ENCODE measurements around the gene GCSH. TPM values are rescaled to one million over a fixed set of nuclear protein-coding genes. Genes with fewer than 3 reads are reported as not detected.

Gene GCSH
- total RNA-seq, 1 donor from 2014 or later, result 27.0 TPM

DNA sequence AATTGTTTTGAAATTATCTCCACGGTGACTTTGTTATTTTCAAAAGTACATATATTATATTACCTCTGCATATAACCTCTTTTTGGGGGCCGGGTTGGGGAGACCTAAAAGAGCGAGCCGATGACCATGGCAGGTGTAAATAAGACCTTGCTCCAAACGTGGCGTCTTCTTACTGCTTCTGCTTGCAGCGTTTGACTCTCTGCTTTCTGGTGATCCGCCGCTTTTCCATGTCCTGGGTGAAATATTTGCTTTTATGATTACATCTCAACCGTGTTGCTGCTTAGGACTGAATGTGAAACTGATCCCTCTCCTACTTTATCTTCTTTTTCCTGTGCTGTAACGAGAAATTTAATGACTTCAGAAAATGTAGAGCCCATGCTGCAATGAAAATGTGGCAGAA is 42.4 kb downstream of the GCSH start:
- Histone ChIP-seq H3K36me3 (no peaks in the 10 kb centered on the region), H3K9me3 (no peaks in the 10 kb centered on the region), H3K4me1 (no peaks in the 10 kb centered on the region), H3K27me3 (no peaks in the 10 kb centered on the region), H3K4me3 (no peak overlapping the region), H3K27ac (no peak overlapping the region)
- TF ChIP-seq POLR2A (IDR thresholded peaks at IDR 0.05), result no peak
- TF ChIP-seq, protein P1, sequence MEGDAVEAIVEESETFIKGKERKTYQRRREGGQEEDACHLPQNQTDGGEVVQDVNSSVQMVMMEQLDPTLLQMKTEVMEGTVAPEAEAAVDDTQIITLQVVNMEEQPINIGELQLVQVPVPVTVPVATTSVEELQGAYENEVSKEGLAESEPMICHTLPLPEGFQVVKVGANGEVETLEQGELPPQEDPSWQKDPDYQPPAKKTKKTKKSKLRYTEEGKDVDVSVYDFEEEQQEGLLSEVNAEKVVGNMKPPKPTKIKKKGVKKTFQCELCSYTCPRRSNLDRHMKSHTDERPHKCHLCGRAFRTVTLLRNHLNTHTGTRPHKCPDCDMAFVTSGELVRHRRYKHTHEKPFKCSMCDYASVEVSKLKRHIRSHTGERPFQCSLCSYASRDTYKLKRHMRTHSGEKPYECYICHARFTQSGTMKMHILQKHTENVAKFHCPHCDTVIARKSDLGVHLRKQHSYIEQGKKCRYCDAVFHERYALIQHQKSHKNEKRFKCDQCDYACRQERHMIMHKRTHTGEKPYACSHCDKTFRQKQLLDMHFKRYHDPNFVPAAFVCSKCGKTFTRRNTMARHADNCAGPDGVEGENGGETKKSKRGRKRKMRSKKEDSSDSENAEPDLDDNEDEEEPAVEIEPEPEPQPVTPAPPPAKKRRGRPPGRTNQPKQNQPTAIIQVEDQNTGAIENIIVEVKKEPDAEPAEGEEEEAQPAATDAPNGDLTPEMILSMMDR (IDR thresholded peaks at IDR 0.05), result no peak
- no peak for TF ChIP-seq POLR2AphosphoS5 (IDR thresholded peaks at IDR 0.05; ENCODE audit: insufficient read depth in 1 of 2, low read depth in 1 of 2)
- intact Hi-C loops (cut with DNase I), result no loop called here
- DNase-seq (ENCODE audit: extremely low spot score in 2 of 2), result no peak

DNA sequence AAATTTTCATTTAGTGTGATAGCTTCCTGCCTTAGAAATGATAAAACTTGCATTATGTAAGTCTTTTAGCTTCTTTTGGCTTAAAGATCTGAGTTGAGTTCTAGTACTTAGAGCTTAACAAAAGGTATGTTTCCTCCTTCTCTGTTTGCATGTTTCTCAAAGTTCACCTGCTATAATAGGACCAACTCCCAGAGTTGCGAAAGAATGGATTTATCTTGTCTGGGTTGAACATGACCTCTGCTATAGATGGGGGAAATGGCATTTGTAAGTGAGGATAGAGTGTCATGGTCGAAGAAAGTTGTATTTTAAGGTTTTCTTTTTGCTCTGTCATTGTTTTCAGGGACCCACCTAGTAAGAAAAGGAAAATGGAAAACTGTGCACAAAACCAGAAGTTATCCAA is 53.4 kb downstream of the GCSH start:
- Histone ChIP-seq H3K36me3 (peaks cover 0 to 50% of the 10 kb centered on the region in 2 donors), H3K27ac (no peak overlapping the region), H3K9me3 (no peaks in the 10 kb centered on the region), H3K4me1 (peaks cover 12% of the 10 kb centered on the region), H3K27me3 (no peaks in the 10 kb centered on the region), H3K4me3 (no peak overlapping the region)
- intact Hi-C loops (cut with DNase I), result no loop called here
- TF ChIP-seq, protein P1 (IDR thresholded peaks at IDR 0.05), result no peak
- TF ChIP-seq POLR2AphosphoS5 (IDR thresholded peaks at IDR 0.05; ENCODE audit: insufficient read depth in 1 of 2, low read depth in 1 of 2), result no peak
- no peak for TF ChIP-seq POLR2A (IDR thresholded peaks at IDR 0.05)
- DNase-seq (ENCODE audit: extremely low spot score in 2 of 2), result no peak

DNA sequence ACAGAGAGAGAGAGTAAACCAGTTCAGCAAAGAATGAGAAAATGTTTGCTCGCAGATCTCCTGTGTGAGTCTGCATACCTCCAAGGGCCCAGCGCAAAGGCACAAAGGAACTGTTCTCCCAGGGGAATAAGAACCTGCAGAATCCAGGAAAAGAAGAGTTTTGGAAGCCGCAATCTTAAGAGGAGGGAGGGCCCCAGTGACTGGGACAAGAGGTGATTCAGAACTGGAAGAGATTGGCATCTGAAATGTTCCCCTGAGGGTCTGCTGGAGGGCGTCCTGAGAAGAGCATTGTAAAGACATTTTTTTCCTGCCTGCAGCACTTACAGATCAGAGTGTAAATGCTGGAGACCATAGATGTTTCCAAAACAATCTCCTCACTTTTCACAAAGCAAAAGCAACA is 54.5 kb downstream of the GCSH start:
- H3K4me3 ChIP-seq, result no peak overlapping the region
- no peaks in the 10 kb centered on the region for H3K9me3 ChIP-seq
- DNase-seq (ENCODE audit: extremely low spot score in 2 of 2), result no peak
- peaks cover 0 to 50% of the 10 kb centered on the region in 2 donors for H3K36me3 ChIP-seq
- H3K27me3 ChIP-seq, result no peaks in the 10 kb centered on the region
- H3K4me1 ChIP-seq, result peaks cover 23% of the 10 kb centered on the region
- TF ChIP-seq POLR2AphosphoS5 (IDR thresholded peaks at IDR 0.05; ENCODE audit: insufficient read depth in 1 of 2, low read depth in 1 of 2) (no peak), POLR2A (IDR thresholded peaks at IDR 0.05) (no peak)
- TF ChIP-seq, protein P1 (IDR thresholded peaks at IDR 0.05), result no peak
- no peak overlapping the region for H3K27ac ChIP-seq
- intact Hi-C loops (cut with DNase I), result no loop called here

DNA sequence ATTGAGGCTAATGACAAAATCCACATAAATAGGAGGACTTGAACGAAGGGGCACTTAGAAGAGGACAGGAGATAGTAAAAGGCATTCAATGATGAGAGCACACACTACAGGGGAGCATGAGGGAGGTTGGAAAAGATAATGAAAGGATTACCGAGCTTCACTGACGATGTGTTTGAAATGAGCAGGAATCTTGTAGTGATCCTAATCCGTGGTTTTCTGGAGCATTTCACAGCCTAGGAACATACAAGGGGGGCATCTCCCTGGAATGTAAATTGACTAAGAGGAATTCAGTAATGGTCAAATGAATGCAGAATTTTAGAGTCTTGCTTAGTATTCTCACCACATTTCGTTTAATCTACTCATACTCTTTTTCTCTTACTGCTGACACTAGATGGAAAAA is 55.4 kb downstream of the GCSH start:
- H3K36me3 ChIP-seq, result peaks cover 0 to 48% of the 10 kb centered on the region in 2 donors

DNA sequence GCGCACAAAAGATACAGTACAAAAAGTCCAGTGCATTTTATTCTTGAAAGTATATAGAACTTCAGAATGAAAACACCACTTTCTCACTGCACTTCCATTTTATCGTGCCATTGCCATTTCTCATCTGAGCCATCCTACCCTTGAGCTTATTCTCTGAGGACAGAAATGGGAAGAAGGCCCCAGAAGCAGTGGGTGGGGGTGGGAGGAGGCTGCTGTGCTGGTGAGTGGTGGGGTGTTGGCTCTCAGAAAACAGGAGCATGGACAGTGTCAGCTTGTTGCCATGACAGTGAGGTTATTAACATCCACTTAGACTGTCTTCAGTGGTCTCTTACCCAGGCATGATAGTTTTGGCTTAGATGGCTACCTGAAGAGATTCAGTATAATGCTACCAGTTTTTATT is 56.1 kb downstream of the GCSH start:
- peaks cover 0 to 41% of the 10 kb centered on the region in 2 donors for H3K36me3 ChIP-seq
- TF ChIP-seq, protein P1 (IDR thresholded peaks at IDR 0.05), result no peak
- DNase-seq (ENCODE audit: extremely low spot score in 2 of 2), result no peak
- intact Hi-C loops (cut with DNase I), result no loop called here
- no peak overlapping the region for H3K27ac ChIP-seq
- no peak overlapping the region for H3K4me3 ChIP-seq
- no peaks in the 10 kb centered on the region for H3K27me3 ChIP-seq
- H3K9me3 ChIP-seq, result no peaks in the 10 kb centered on the region
- H3K4me1 ChIP-seq, result peaks cover 30% of the 10 kb centered on the region

More for the DNA sequence above, 55.4 kb downstream of the GCSH start:
- no peak overlapping the region for H3K4me3 ChIP-seq
- no peak overlapping the region for H3K27ac ChIP-seq
- peaks cover 27% of the 10 kb centered on the region for H3K4me1 ChIP-seq
- TF ChIP-seq POLR2A (IDR thresholded peaks at IDR 0.05), result no peak
- no peaks in the 10 kb centered on the region for H3K27me3 ChIP-seq
- intact Hi-C loops (cut with DNase I), result no loop called here
- no peaks in the 10 kb centered on the region for H3K9me3 ChIP-seq
- DNase-seq (ENCODE audit: extremely low spot score in 2 of 2), result no peak
